Measurements from ENCODE around the gene ZNF722. TPM values are rescaled to one million over a fixed set of nuclear protein-coding genes. Genes with fewer than 3 reads are reported as not detected.

Gene ZNF722
- total and polyA plus RNA-seq, 2 donors (not counting 3 experiments of a cell fraction or from before 2014, with no cell fraction given): not detected

DNA sequence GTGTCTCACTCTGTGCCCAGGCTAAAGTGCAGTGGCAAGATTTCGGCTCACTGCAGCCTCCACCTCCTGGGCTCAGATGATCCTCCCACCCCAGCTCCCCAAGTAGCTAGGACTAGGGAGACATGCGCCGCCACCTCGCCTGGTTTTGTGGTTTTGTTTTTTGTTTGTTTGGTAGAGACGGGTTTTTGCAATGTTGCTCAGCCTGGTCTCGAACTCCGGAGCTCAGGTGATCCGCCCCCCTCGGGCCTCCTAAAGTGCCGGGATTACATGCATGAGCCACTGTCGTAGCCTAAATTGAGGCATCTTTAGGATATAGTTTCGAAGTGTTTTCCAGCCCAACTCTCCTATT, 47.4 kb downstream of the ZNF722 start:
- H3K9me1 ChIP-seq (replicated peaks; ENCODE audit: control insufficient read depth, extremely low read depth, insufficient read depth, low read length): no peaks in the 10 kb centered on the region
- ChIA-PET CTCF (no interaction called here), POLR2A (no interaction called here)
- peaks cover 3% of the 10 kb centered on the region for H3K9me3 ChIP-seq (replicated peaks; ENCODE audit: control insufficient read depth, insufficient read depth, low read length)
- H3K27ac ChIP-seq (ENCODE audit: insufficient read depth, low read depth, low read length): no peak overlapping the region
- H3K4me2 ChIP-seq (ENCODE audit: insufficient read depth, low read length): no peak overlapping the region
- dilution Hi-C loops (cut with MboI; ENCODE audit: extremely low pct_ligation_motif_present, low sequenced_read_pairs): no loop called here
- H3K36me3 ChIP-seq (ENCODE audit: control insufficient read depth in 2 of 2, extremely low read depth in 1 of 2, insufficient read depth in 2 of 2, low read length in 2 of 2): no peaks in the 10 kb centered on the region
- FAIRE-seq (no peak), DNase-seq (ENCODE audit: low read depth, low spot score) (no peak)
- no TSS peak for BruUV-seq (replicated peaks)
- H4K20me1 ChIP-seq (replicated peaks; ENCODE audit: control insufficient read depth, extremely low read depth, insufficient read depth, low read length): no peaks in the 10 kb centered on the region
- no peak overlapping the region for H3K9ac ChIP-seq (replicated peaks; ENCODE audit: extremely low read depth, insufficient read depth, low read length)
- no peaks in the 10 kb centered on the region for H3K4me1 ChIP-seq (ENCODE audit: control insufficient read depth, extremely low read depth, insufficient read depth, low read length)
- TF ChIP-seq FOS (IDR thresholded peaks at IDR 0.05; ENCODE audit: borderline replicate concordance, insufficient read depth, low read length) (no peak), EZH2 (IDR thresholded peaks at IDR 0.05; ENCODE audit: borderline replicate concordance, low read depth, low read length, severe bottlenecking) (no peak), JUN (IDR thresholded peaks at IDR 0.05; ENCODE audit: borderline replicate concordance, insufficient read depth, insufficient read length, low read depth) (no peak), MYC (IDR thresholded peaks at IDR 0.05; ENCODE audit: low read depth, low read length) (no peak), POLR2A (IDR thresholded peaks at IDR 0.05; ENCODE audit: low read depth, low read length) (no peak), GATA2 (IDR thresholded peaks at IDR 0.05; ENCODE audit: insufficient read depth, insufficient read length, low read depth, low read length) (no peak), POLR2AphosphoS5 (IDR thresholded peaks at IDR 0.05; ENCODE audit: insufficient read depth, low read depth, low read length) (no peak)
- TF ChIP-seq, protein P1, sequence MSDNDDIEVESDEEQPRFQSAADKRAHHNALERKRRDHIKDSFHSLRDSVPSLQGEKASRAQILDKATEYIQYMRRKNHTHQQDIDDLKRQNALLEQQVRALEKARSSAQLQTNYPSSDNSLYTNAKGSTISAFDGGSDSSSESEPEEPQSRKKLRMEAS (IDR thresholded peaks at IDR 0.05; ENCODE audit: insufficient read depth, insufficient read length): no peak
- TF ChIP-seq, protein P2, sequence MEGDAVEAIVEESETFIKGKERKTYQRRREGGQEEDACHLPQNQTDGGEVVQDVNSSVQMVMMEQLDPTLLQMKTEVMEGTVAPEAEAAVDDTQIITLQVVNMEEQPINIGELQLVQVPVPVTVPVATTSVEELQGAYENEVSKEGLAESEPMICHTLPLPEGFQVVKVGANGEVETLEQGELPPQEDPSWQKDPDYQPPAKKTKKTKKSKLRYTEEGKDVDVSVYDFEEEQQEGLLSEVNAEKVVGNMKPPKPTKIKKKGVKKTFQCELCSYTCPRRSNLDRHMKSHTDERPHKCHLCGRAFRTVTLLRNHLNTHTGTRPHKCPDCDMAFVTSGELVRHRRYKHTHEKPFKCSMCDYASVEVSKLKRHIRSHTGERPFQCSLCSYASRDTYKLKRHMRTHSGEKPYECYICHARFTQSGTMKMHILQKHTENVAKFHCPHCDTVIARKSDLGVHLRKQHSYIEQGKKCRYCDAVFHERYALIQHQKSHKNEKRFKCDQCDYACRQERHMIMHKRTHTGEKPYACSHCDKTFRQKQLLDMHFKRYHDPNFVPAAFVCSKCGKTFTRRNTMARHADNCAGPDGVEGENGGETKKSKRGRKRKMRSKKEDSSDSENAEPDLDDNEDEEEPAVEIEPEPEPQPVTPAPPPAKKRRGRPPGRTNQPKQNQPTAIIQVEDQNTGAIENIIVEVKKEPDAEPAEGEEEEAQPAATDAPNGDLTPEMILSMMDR (IDR thresholded peaks at IDR 0.05; ENCODE audit: extremely low read depth in 1 of 2, insufficient read depth in 1 of 2, low read depth in 1 of 2, low read length in 2 of 2): no peak
- no peak overlapping the region for H2AFZ ChIP-seq (ENCODE audit: low read depth, low read length)
- no peaks in the 10 kb centered on the region for H3K27me3 ChIP-seq (ENCODE audit: control insufficient read depth in 2 of 2, insufficient read depth in 2 of 2, low read length in 2 of 2)
- intact Hi-C loops (cut with micrococcal nuclease): no loop called here
- H3K4me3 ChIP-seq (replicated peaks in 1 of 3; ENCODE audit: insufficient read depth in 1 of 3, low read depth in 1 of 3, low read length in 3 of 3): no peak overlapping the region
- no peaks in the 10 kb centered on the region for H3K79me2 ChIP-seq (ENCODE audit: control insufficient read depth, insufficient read depth, low read length)

Small RNA genes within 50 kb of the gene (small RNA-seq; reads per million reads assigned to genes)
- gene AC092634.1 (ENCODE audit: insufficient read depth, insufficient read length, low read depth, low replicate concordance): not detected
- gene AC092634.7 (ENCODE audit: insufficient read depth, insufficient read length, low read depth, low replicate concordance): not detected
- not detected for gene VN1R36P (ENCODE audit: insufficient read depth, insufficient read length, low read depth, low replicate concordance)

Other genes with a start within 250 kb of the ZNF722 start
- not detected in 2 replicates for gene ZNF727, start 46.6 kb downstream of the ZNF722 start, total RNA-seq
- not detected in 2 replicates for gene ZNF727, start 46.6 kb downstream of the ZNF722 start, polyA plus RNA-seq
- gene ZNF735, start 208.4 kb downstream of the ZNF722 start, total RNA-seq: not detected in 2 replicates
- gene ZNF735, start 208.4 kb downstream of the ZNF722 start, polyA plus RNA-seq: not detected in 2 replicates
- not detected in 2 replicates for gene ZNF679, start 229.6 kb downstream of the ZNF722 start, total RNA-seq
- not detected in 2 replicates for gene ZNF679, start 229.6 kb downstream of the ZNF722 start, polyA plus RNA-seq

All from endothelial cell of umbilical vein (primary cell).